GM18517 (cell line): ENCODE results near the gene EDIL3.
"Not testable (repeated sequence)": the region's sequence is repeated elsewhere in the genome, so short reads cannot be mapped to it uniquely, and the experiment has no call there.

Experiments used
- ATAC-seq: cut with Tn5 transposase; IDR thresholded peaks from one replicate; pipeline ENCODE4 v1.9.1; 2021; ENCODE audit warnings: mild to moderate bottlenecking, moderate library complexity; ENCODE audit not compliant: unreplicated experiment

Gene EDIL3

GRCh38 chr5:84301535-84301934 is 83.1 kb downstream of the EDIL3 start:
- ATAC-seq = no peak

- ATAC-seq = no peak
These were observed 84.7 kb downstream of the EDIL3 start for GRCh38 chr5:84299959-84300358.

- ATAC-seq = no peak
These were observed 86.1 kb downstream of the EDIL3 start for GRCh38 chr5:84298628-84299027.

- ATAC-seq = not testable (repeated sequence)
These were observed 87.0 kb downstream of the EDIL3 start for GRCh38 chr5:84297641-84298040.

GRCh38 chr5:84292788-84293653 is 91.7 kb downstream of the EDIL3 start:
- ATAC-seq = no peak

- ATAC-seq = no peak
These were observed 92.6 kb downstream of the EDIL3 start for GRCh38 chr5:84292000-84292642.

- no peak for ATAC-seq
These were observed 94.0 kb downstream of the EDIL3 start for GRCh38 chr5:84290673-84291072.

- ATAC-seq = no peak
These were observed 94.5 kb downstream of the EDIL3 start for GRCh38 chr5:84290161-84290560.

GRCh38 chr5:84287951-84288350 is 96.7 kb downstream of the EDIL3 start:
- ATAC-seq = peak; percentile 91

- no peak for ATAC-seq
These were observed 98.0 kb downstream of the EDIL3 start for GRCh38 chr5:84286662-84287061.

GRCh38 chr5:84285641-84286637 is 98.7 kb downstream of the EDIL3 start:
- ATAC-seq = no peak

GRCh38 chr5:84281383-84281782 is 103.3 kb downstream of the EDIL3 start:
- ATAC-seq = no peak

GRCh38 chr5:84279234-84279633 is 105.4 kb downstream of the EDIL3 start:
- ATAC-seq = no peak

GRCh38 chr5:84275609-84276008 is 109.1 kb downstream of the EDIL3 start:
- no peak for ATAC-seq

- ATAC-seq = no peak
These were observed 109.9 kb downstream of the EDIL3 start for GRCh38 chr5:84274585-84275468.

GRCh38 chr5:84273517-84273883 is 111.2 kb downstream of the EDIL3 start:
- no peak for ATAC-seq

- ATAC-seq = no peak
These were observed 111.7 kb downstream of the EDIL3 start for GRCh38 chr5:84272771-84273516.

- ATAC-seq = no peak
These were observed 118.7 kb downstream of the EDIL3 start for GRCh38 chr5:84265739-84266550.

- ATAC-seq = no peak
These were observed 119.5 kb downstream of the EDIL3 start for GRCh38 chr5:84265130-84265529.
